ENCODE data around the gene SEPTIN7.
A peak's percentile ranks its signal among the peaks of the same experiment; 100 is the strongest.

Gene SEPTIN7

GRCh38 chr7:35839860-35840854 is 39.3 kb downstream of the SEPTIN7 start:
- DNase-seq = peak; percentile 77

- DNase-seq = no peak
Measured at GRCh38 chr7:35846816-35847412, 46.1 kb downstream of the SEPTIN7 start.

GRCh38 chr7:35848725-35849124 is 47.9 kb downstream of the SEPTIN7 start:
- DNase-seq = no peak

- DNase-seq = no peak
Measured at GRCh38 chr7:35849158-35849831, 48.4 kb downstream of the SEPTIN7 start.

- DNase-seq = no peak
Measured at GRCh38 chr7:35849954-35850353, 49.1 kb downstream of the SEPTIN7 start.
